Measurements from ENCODE around the gene CHTF8. TPM values are rescaled to one million over a fixed set of nuclear protein-coding genes. Genes with fewer than 3 reads are reported as not detected.

Gene CHTF8
- total and polyA plus RNA-seq, 10 of the 15 experiments (the other 5 are each of a cell fraction or from before 2014, with no cell fraction given): 18.5 to 159 (median 102) TPM

DNA sequence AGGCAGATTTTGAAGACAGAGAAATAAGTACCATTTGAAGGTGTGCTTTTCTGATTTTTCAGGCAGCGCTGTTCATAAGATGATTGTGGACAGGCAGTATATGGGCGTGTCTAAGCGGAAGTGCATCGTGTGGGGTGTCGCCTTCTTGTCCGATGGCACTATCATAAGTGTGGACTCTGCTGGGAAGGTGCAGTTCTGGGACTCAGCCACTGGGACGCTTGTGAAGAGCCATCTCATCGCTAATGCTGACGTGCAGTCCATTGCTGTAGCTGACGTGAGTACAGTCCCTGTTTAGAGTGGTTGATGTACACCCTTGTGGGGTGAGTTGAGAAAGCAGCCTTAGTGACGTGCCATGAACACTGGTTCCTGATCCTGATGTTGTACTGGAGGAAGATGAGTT lies 10.7 kb upstream of the CHTF8 start:
- no peak for FAIRE-seq
- no peaks in the 10 kb centered on the region; the same call in none of the 2 replicates for H3K79me2 ChIP-seq (ENCODE audit: control insufficient read depth, insufficient read depth, low read length)
- TF ChIP-seq CTCF (IDR thresholded peaks at IDR 0.05 in 2 of 3, conservative IDR thresholded peaks at IDR 0.05 in 1 of 3; ENCODE audit: control insufficient read depth in 2 of 3, extremely low read depth in 1 of 3, insufficient read depth in 1 of 3, low read depth in 3 of 3, low read length in 3 of 3) (0 out of 6 replicates have a peak, but pooled peaks of 1 of the 3 experiments have one; percentile 8), ZBED1 (IDR thresholded peaks at IDR 0.05; ENCODE audit: borderline replicate concordance) (no peak), NFYB (IDR thresholded peaks at IDR 0.05; ENCODE audit: insufficient read depth, low read depth, low read length) (no peak)
- RAD21 ChIA-PET (ENCODE audit: unreplicated experiment): no interaction called here
- H3K4me1 ChIP-seq (ENCODE audit: control insufficient read depth, insufficient read depth, low read length): no peaks in the 10 kb centered on the region
- no peak overlapping the region for H2AFZ ChIP-seq (ENCODE audit: control insufficient read depth, low read depth, low read length)
- CTCF ChIA-PET: no interaction called here
- no peaks in the 10 kb centered on the region for H4K20me1 ChIP-seq (ENCODE audit: control insufficient read depth, insufficient read depth)
- no peak overlapping the region for H3K27ac ChIP-seq (ENCODE audit: control insufficient read depth, insufficient read depth)
- 94% methylated on average over 11 of the region's 11 CpGs for WGBS (ENCODE audit: insufficient coverage, insufficient replicate concordance, low lambda C conversion rate, missing lambda C conversion rate)
- no peaks in the 10 kb centered on the region for H3K27me3 ChIP-seq (replicated peaks in 1 of 2; ENCODE audit: control insufficient read depth in 2 of 2, insufficient read depth in 2 of 2, low read length in 1 of 2)
- BruUV-seq (replicated peaks): no TSS peak
- H3K9me3 ChIP-seq (replicated peaks; ENCODE audit: control insufficient read depth, insufficient read depth, low read length): no peaks in the 10 kb centered on the region
- intact Hi-C loops (cut with micrococcal nuclease; ENCODE audit: unreplicated experiment): no loop called here
- SMC1A ChIA-PET (ENCODE audit: uncharacterized antibody, unreplicated experiment): no interaction called here
- in situ Hi-C loops (cut with MboI): no loop called here
- H3K9ac ChIP-seq (ENCODE audit: control insufficient read depth, insufficient read depth, low read length): no peak overlapping the region
- no peak overlapping the region for H3K4me2 ChIP-seq (ENCODE audit: control insufficient read depth, insufficient read depth)
- no peak overlapping the region for H3K4me3 ChIP-seq
- POLR2A ChIA-PET: no interaction called here
- H3K36me3 ChIP-seq (ENCODE audit: control insufficient read depth in 2 of 2, insufficient read depth in 2 of 2, low read length in 1 of 2): peaks cover 20 to 32% of the 10 kb centered on the region in 2 experiments
- no peak for DNase-seq (ENCODE audit: low read depth, low spot score)
- peak; percentile 52 for ATAC-seq

GRCh38 chr16:69141936-69142335 lies 9.5 kb upstream of the CHTF8 start:
- POLR2A ChIA-PET: no interaction called here
- RAD21 ChIA-PET (ENCODE audit: unreplicated experiment): no interaction called here
- no peak overlapping the region for H2AFZ ChIP-seq (ENCODE audit: control insufficient read depth, low read depth, low read length)
- ATAC-seq: no peak
- peaks cover 4% of the 10 kb centered on the region for H3K79me2 ChIP-seq (ENCODE audit: control insufficient read depth, insufficient read depth, low read length)
- no peaks in the 10 kb centered on the region for H3K4me1 ChIP-seq (ENCODE audit: control insufficient read depth, insufficient read depth, low read length)
- no peaks in the 10 kb centered on the region for H4K20me1 ChIP-seq (ENCODE audit: control insufficient read depth, insufficient read depth)
- H3K4me2 ChIP-seq (ENCODE audit: control insufficient read depth, insufficient read depth): no peak overlapping the region
- H3K36me3 ChIP-seq (ENCODE audit: control insufficient read depth in 2 of 2, insufficient read depth in 2 of 2, low read length in 1 of 2): peaks cover 20 to 35% of the 10 kb centered on the region in 2 experiments
- intact Hi-C loops (cut with micrococcal nuclease; ENCODE audit: unreplicated experiment) (no loop called here), in situ Hi-C loops (cut with MboI) (no loop called here)
- WGBS (ENCODE audit: insufficient coverage, insufficient replicate concordance, low lambda C conversion rate, missing lambda C conversion rate): 93% methylated on average over 4 of the region's 4 CpGs
- CTCF ChIA-PET: interaction anchor here (1.1 to 1.7 kb wide), 3 partner anchors 14 to 146 kb away, joined by 3 to 4 read pairs (median 4); no protein-coding TSS in a partner anchor
- H3K9ac ChIP-seq (ENCODE audit: control insufficient read depth, insufficient read depth, low read length): no peak overlapping the region
- SMC1A ChIA-PET (ENCODE audit: uncharacterized antibody, unreplicated experiment): interaction anchor here (0.6 kb wide), 1 partner anchor 9 kb away, joined by 3 read pairs; the partner anchor contains the start of gene UTP4
- FAIRE-seq: no peak
- no peaks in the 10 kb centered on the region for H3K9me3 ChIP-seq (replicated peaks; ENCODE audit: control insufficient read depth, insufficient read depth, low read length)
- H3K4me3 ChIP-seq: no peak overlapping the region
- no peak for DNase-seq (ENCODE audit: low read depth, low spot score)
- no TSS peak for BruUV-seq (replicated peaks)
- no peak overlapping the region for H3K27ac ChIP-seq (ENCODE audit: control insufficient read depth, insufficient read depth)
- no peaks in the 10 kb centered on the region for H3K27me3 ChIP-seq (replicated peaks in 1 of 2; ENCODE audit: control insufficient read depth in 2 of 2, insufficient read depth in 2 of 2, low read length in 1 of 2)
- TF ChIP-seq RBBP5 (conservative IDR thresholded peaks at IDR 0.05) (no peak), ZBTB4 (CRISPR knock-in tag; IDR thresholded peaks at IDR 0.05) (no peak), SMAD1 (IDR thresholded peaks at IDR 0.05; ENCODE audit: low read depth, partially characterized antibody) (no peak), USF2 (IDR thresholded peaks at IDR 0.05; ENCODE audit: borderline replicate concordance, low read depth, low read length) (no peak)
- TF ChIP-seq, protein P1, sequence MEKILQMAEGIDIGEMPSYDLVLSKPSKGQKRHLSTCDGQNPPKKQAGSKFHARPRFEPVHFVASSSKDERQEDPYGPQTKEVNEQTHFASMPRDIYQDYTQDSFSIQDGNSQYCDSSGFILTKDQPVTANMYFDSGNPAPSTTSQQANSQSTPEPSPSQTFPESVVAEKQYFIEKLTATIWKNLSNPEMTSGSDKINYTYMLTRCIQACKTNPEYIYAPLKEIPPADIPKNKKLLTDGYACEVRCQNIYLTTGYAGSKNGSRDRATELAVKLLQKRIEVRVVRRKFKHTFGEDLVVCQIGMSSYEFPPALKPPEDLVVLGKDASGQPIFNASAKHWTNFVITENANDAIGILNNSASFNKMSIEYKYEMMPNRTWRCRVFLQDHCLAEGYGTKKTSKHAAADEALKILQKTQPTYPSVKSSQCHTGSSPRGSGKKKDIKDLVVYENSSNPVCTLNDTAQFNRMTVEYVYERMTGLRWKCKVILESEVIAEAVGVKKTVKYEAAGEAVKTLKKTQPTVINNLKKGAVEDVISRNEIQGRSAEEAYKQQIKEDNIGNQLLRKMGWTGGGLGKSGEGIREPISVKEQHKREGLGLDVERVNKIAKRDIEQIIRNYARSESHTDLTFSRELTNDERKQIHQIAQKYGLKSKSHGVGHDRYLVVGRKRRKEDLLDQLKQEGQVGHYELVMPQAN (conservative IDR thresholded peaks at IDR 0.05): no peak

Data from GM12878 (cell line).